HG03442 (cell line): ENCODE data around the gene WFDC10A.
"Not testable (repeated sequence)": the region's sequence is repeated elsewhere in the genome, so short reads cannot be mapped to it uniquely, and the experiment has no call there.

Source experiments
- ATAC-seq: cut with Tn5 transposase; IDR thresholded peaks from one replicate; pipeline ENCODE4 v1.9.1; 2021; ENCODE audit warnings: mild to moderate bottlenecking, moderate library complexity; ENCODE audit not compliant: unreplicated experiment

The WFDC10A gene

DNA sequence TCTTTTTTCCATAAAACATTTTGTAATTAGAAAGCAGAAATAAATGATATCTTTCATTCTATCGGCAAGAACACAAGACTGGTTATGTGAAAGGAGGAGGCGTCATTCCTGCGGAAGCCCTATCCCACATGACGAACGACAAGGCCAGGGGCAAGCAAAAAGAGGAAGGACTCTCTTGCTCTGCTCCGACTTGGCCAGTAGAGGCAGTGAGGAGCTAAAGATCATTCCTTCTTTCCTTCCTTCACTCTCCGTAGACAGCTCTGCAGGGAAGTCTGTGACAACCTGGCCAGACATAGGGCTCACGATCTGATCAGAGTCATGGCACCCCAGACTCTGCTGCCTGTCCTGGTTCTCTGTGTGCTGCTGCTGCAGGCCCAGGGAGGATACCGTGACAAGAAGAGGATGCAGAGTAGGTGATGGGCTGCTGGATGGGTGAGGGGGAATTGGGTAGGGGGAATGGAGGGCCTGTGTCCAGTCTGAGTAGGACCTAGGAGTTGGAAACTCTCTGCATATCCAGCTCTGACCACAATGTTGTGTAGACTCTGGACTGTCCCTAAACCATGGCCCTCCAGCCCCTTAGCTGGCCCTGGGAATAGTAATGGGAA is at the start of gene WFDC10A:
Gene WFDC10A (plus strand): TSS at position 244 of the 605 bp plus-strand sequence. CDS start 75 bp downstream, at position 319.
- ATAC-seq = peak; percentile 43

DNA sequence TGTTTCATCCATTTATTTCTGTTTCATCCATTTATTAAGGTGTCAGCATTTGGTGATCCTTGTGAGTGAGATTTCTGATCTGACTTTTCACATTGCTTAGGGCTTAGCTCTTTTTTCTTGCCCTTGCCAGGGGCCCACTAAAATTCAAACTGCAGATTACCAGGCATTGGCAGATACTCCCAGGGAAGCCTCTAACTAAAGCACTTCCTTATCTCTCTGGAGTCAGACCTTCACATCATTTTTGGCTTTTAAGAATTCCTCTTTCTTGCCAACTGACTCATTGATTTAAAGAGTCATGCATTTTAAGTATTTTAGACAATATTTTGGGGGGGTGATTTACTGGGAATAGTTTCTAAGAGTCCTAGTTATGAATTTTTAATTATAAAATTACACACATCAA is 47.8 kb upstream of the WFDC10A start:
- no peak for ATAC-seq

DNA sequence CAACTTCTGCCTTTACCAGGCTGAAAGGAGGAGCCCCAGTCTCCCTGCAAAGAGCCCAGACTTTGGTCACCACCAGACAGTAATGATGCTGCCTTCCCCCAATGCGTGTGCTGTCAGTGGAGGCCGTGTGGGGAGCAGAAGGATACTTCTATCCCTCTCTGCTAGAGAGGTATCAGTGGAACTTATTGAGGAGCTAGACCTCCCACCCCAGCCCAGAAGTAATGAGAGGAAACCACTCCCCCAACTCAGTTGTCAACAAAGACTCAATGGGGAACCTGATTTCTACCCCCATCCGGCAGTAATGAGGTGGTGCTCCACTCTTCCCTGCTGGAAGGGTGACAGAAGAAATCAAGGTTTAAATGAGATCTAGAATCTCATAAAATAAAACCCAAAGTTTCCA is 46.0 kb upstream of the WFDC10A start:
- no peak for ATAC-seq

DNA sequence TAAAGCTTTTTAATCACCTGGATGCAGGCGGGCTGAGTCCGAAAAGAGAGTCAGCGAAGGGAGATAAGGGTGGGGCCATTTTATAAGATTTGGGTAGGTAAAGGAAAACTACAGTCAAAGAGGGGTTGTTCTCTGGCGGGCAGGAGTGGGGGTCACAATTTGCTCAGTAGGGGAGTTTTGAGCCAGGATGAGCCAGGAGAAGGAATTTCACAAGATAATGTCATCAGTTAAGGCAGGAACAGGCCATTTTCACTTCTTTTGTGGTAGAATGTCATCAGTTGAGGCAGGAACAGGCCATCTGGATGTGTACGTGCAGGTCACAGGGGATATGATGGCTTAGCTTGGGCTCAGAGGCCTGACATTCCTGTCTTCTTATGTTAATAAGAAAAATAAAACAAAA is 45.2 kb upstream of the WFDC10A start:
- not testable (repeated sequence) for ATAC-seq

DNA sequence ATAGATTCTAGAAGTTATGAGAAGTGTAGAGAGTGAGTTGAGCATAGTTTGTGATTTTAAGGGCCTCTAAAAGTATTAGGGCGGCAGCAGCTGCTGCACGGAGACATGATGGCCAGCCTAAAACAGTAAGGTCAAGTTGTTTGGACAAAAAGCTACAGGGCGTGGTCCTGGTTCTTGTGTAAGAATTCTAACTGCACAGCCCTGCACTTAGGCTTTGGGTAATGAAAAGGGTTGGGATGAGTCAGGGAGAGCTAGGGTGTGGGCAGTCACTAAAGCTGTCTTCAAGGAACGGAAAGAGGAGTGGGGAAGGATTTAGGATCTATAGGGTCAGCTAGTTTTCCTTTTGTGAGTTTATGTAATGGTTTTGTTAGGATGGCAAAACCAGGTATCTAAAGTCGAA is 43.6 kb upstream of the WFDC10A start:
- not testable (repeated sequence) for ATAC-seq

DNA sequence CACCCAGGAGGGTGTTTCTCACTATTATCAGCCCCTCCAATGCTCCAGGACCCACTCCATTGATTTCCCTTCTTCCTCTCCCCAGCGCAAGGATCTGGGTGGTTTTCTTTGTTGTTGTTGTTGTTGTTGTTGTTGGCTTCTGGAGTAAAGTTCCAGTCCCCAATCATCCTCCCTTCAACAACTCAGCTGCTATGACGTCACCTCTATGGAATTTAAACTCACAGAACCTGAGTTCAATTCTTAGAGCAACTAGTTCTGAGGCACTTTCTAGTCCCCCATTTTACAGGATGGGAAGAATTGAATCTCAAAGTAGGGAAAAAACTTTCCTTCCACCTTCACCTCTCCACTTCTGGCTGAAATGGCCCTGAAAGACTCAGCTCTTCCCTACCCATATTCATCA is 40.7 kb upstream of the WFDC10A start:
- no peak for ATAC-seq

DNA sequence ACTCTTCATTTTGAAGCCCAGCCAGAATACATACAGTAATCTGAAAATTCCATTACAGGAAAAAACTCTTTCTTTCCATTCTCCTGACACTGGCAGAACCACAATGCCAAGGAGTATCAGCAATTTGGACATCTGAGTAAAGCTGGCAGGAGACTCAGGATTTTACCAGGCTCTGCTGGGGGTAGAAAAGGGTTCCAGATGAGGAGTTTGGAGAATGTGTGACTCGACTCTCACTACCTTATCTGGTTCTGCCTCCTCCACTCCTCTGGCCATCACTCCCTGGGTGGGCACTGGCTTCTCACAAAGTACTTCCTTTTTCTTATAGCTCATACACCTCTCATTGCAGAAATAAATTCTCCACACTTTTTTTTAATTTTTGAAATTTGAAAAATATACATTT is 39.8 kb upstream of the WFDC10A start:
- no peak for ATAC-seq

DNA sequence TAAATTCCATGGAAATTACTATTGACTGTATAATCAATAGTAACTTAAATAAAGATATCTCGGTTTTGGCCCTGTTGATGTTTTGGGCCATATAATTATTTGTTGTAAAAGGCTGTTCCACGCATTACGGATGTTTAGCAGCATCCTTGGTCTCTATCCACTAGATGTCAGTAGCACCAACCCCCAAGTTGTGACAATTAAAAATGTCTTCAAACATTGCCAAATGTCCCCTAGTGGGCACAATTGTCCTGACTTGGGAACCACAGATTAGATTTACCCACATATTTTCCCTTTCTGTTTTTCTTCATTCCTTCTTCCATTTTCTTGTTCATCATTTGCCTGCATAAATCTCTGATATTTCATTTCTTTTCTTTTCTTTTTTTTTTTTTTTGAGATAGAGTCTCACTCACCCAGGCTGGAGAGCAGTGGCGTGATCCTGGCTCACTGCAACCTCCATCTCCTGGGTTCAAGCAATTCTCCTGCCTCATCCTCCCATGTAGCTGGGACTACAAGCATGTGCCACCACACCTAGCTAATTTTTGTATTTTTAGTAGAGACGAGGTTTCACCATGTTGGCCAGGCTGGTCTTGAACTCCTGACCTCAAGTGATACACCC is 36.9 kb upstream of the WFDC10A start:
- ATAC-seq = no peak

DNA sequence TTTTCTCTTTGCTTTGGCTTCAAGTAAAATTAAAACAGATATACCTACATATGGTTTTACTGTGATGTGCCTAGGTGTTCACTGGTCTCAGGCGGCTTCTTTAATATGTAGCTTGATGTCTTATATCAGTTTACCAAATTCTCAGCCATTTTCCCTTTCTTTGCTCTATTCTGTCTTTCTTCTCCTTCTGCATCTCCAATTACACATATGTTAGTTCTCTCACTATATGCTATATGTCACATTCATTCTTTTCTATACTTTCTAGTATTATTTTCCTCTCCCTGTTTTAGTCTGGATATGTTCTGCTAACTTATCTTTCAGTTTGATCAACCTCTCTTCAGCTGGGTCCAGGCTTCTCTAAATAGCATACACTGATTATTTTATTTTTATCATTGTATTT is 36.0 kb upstream of the WFDC10A start:
- no peak for ATAC-seq

DNA sequence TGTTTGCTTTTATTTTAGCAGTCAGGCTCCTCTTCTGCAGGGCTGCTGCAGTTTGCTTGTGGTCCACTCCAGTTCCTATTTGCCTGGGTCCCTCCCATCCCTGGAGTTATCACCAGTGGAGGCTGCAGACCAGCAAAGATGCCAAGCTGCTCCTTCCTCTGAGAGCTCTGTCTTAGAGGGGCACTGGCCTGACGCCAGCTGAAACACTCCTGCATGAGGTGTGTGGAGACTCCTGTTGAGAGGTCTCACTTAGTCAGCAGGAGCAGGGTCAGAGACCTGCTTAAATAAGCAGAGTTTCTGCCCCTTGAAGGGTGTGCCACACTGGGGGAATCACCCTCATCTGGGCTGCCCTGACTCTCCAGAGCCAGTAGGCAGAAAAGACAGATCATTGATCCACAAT is 34.3 kb upstream of the WFDC10A start:
- ATAC-seq = no peak

DNA sequence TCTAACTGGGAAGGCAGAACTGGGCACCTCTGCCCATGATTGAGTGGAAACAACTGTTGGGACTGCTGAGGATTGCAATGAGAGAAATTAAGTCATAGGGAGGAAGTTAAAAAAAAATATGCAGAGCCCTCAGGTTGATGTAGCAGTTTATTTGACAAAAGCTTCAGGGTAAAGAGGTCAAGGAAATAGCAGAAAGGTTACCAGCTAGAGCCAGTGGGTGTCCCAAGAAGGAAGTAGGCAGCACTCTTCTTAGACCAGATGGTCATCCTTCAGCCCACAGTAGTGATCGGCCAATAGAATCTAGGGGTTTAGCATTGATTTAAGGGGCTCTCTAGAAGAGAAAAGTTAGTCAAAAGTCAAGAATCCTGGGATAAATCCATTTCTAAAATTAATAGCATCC is 21.7 kb upstream of the WFDC10A start:
- no peak for ATAC-seq

DNA sequence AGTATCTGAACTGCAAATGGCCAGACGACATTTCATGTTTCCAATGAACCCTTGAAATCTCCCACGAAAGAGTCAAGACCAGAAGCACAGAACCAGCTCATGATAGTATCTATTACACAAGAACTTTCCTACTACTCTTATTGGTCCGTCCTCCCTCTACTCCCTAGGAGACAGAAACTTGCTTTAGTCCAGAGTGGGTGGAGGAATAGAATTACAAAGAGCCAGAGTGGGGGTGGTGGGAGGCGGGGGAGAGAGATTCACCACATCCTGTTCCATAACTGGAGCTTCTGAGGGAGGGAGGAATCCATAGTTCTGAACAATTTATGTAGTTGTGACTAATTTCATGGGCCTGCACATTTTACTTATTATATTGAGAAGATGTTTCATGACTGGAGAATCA is 18.5 kb upstream of the WFDC10A start:
- no peak for ATAC-seq

DNA sequence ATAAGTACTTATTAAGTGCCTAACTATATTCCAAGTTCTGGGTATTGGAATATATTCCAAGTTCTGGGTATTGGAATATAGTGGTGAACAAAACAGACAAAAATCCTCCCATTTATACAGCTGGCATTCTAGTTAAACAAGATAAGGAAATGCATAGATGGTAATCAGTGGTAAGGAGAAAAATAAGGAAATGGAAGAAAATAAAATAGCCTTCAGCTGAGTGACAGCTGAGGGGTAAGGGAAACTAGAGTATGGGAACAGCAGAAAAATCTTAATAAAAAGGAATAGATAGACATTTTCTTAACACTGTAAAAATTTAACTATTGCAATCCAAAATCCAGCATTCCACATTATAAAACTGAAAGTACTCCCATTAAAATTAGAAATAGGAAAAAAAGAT is 17.2 kb upstream of the WFDC10A start:
- ATAC-seq = no peak

DNA sequence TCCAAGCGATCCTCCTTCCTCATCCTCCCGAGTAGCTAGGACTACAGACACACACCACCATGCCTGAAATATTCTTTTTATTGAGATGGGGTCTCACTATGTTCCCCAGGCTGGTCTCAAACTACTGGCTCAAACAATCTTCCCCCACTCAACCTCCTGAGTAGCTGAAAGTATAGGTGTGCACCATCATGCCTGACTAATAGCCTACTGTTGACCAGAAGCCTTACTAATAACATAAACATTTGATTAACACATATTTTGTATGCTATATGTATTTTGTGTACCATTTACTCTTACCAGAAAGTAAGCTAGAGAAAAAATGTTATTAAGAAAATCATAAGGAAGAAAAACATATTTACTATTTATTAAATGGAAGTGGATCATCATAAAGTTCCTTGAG is 11.9 kb upstream of the WFDC10A start:
- no peak for ATAC-seq

DNA sequence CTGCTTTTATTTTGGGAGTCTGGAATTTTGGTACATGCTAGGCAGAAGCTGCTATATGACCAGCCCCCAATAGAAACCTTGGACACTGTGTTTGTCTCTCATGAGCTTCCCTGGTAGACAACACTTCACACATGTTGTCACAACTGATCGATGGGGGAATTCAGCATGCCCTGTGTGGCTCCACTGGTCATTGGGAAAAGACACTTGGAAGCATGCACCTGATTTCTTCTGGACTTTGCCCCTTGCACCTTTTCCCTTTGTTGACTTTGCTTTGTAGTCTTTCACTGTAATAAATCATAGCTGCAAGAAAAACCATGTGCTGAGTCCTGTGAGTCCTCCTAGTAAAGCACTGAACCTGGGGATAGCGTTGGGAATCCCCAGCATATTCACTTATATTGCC is 7.9 kb upstream of the WFDC10A start:
- ATAC-seq = no peak

DNA sequence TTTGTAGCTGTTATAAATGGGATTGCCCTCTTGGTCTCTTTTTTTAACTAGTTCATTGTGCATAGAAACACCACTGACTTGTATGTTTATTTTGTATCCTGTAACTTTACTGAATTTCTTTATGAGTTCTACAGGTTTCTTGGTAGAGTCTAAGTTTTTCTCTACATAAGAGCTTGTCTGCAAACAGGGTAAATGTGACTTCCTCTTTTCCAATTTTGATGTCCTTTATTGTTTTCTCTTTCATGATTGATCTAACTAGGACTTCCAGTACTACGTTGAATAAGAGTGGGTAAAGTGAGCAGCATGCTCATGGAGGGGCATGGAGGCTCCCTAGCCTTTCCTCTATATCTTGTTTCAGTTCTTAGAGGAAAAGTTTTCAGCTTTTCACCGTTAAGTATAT is 3.0 kb upstream of the WFDC10A start:
- ATAC-seq = no peak

DNA sequence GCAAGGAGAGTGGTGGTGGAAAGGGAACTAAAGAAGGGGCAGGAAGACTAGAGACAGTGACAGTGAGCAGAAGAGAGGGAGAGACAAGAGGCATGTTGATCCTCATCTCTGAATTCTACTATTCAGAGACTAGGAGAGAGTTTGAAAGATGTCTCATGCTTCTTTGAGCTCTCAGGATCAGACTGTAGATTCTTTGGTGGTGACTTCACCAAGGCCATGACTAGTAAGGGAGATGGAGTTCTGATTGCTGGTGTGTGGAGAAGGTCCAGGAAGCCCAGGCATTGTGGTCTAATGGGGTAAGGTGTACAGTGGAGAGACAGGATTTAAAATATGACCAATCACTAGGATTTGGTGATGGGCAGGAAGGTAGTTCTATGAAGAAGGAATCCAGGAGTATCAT is 832 bp downstream of the WFDC10A start:
- no peak for ATAC-seq

DNA sequence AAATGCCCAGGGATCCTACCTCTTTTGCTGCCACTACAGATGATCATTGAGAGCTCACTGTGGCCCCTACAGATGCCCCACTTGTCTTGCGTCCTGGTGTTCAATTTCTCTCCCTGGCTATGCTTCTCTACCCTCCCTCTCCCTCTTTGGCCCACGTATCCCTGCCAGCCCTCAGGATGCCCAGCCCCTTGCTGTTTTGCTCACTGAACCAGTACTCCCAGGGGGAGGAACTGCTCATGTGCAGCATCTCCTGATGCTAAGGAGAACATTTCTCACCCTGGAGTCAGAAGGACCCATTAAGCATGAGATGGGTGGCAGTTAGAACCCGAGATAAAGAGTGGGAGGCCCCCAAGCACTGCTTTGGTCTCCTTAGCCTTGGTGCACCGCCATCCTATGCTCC is 1.6 kb downstream of the WFDC10A start, which contains the start of gene WFDC9:
Gene WFDC9 (minus strand): TSS at position 101 of the 400 bp plus-strand sequence. CDS start 21,103 bp downstream, outside the sequence.
- no peak for ATAC-seq

DNA sequence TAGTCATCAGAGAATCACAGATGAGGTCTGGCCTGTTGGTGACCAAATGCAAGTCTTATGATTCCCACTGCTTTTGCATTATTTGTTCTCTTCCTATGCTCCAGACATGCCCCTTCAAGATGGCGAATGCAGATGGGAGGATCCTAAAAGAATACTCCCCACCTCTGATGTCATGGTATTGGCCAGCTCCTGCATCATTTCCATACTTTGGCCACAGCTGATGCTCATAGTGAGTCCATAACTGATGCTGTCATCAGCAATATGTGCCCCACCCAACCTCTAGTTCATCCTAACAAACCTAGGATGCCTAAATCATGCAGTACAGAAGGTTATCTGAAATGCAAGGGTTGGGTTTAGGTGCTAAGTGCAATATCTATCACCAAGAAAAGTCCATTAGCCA is 7.0 kb downstream of the WFDC10A start:
- ATAC-seq = no peak

DNA sequence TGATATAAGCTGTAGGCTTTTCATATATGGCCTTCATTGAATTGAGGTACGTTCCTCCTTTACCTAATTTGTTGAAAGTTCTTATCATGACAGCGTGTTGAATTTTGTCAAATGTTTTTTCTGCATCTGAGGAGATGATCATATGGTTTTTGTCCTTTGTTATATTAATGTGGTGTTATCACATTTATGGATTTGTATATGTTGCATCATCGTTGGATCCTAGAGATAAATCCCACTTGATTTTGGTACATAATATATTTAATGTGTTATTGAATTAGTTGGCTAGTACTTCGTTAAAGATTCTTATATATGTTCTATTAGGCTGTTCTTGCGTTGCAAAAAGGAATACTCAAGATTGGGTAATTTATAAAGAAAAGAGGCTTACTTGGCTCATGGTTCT is 10.1 kb downstream of the WFDC10A start:
- ATAC-seq = no peak

DNA sequence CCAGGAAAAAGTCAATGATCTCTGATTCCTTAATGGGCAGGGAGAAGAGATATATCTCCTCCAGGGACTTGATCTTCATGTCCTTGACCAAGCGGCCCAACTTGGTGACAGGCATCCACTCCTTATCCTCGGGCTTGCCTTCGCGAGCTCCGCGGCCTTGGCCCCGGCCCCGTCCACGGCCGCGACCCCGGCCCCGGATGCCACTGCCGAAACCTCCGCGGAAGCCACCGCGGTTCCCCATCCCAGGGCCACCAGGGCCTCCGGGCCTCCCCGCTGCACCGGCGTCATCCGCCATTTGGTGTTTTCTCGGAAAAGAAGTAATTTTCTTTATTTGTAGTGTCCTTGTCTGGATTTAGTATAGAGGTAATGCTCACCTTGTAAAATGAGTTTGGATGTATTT is 11.5 kb downstream of the WFDC10A start:
- ATAC-seq = not testable (repeated sequence)

DNA sequence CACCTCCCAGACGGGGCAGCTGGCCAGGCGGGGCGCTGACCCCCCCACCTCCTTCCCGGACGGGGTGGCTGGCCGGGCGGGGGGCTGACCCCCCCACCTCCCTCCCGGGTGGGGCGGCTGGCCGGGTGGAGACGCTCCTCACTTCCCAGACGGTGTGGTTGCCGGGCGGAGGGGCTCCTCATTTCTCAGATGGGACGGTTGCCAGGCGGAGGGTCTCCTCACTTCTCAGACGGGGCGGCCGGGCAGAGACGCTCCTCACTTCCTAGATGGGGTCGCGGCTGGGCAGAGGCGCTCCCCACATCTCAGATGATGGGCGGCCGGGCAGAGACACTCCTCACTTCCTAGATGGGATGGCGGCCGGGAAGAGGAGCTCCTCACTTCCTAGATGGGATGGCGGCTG is 16.3 kb downstream of the WFDC10A start:
- ATAC-seq = not testable (repeated sequence)

DNA sequence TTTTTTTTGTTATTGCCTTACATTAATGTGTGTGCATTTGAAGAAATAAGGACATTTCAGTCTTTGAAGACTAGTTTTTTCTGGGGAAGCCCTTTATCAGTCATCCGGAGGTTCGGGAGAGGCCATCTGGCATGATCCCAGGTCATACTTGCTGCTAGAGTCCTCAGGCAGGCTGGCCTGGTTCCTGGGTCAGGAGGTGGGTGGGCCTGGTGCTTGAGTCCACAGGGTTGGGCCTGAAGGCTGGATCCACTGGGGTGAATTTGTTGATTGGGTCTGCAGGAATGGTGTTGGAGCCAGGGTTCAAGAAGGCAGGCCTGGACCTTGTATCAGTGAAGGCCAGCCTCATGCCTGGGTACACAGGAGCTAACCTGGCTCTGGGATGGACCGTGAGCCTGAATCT is 17.3 kb downstream of the WFDC10A start:
- no peak for ATAC-seq
